T-helper 2 cell treated with Interferon-gamma antibody and Interleukin-4, amounts not matched to agents 5 μg/mL and 100 μg/mL, for 36 hours (primary cell): ENCODE measurements around the gene TSN.
"Not testable (repeated sequence)": the region's sequence is repeated elsewhere in the genome, so short reads cannot be mapped to it uniquely, and the experiment has no call there.

Experiments used
- DNase-seq: peaks from one replicate; pipeline ENCODE4 v3.0.0; 2021; ENCODE audit warnings: low spot score
- H3K27ac Mint-ChIP-seq: one replicate; pipeline ENCODE4 v1.8.0; 2021; ENCODE audit warnings: mild to moderate bottlenecking, mixed read lengths
- H3K27me3 Mint-ChIP-seq: one replicate; pipeline ENCODE4 v1.8.0; 2021; ENCODE audit warnings: low read depth, mixed read lengths
- H3K36me3 Mint-ChIP-seq: one replicate; pipeline ENCODE4 v1.8.0; 2021; ENCODE audit warnings: low read depth, mixed read lengths
- H3K4me1 Mint-ChIP-seq: one replicate; pipeline ENCODE4 v1.8.0; 2021; ENCODE audit warnings: low read depth, mixed read lengths
- H3K4me3 Mint-ChIP-seq: one replicate; pipeline ENCODE4 v1.8.0; 2022; ENCODE audit warnings: mild to moderate bottlenecking, moderate library complexity, mixed read lengths
- H3K9me3 Mint-ChIP-seq: one replicate; pipeline ENCODE4 v1.8.0; 2021; ENCODE audit warnings: mixed read lengths

TSN gene

GRCh38 chr2:121755237-121756111, at the start of gene TSN:
Gene TSN, plus strand, starts transcription at chr2:121755651. Its CDS starts 129 bp downstream, at chr2:121755780.
- DNase-seq = peak; percentile 97
- H3K36me3 Mint-ChIP-seq = peaks cover 8% of the 10 kb centered on the region
- H3K27ac Mint-ChIP-seq = peak within 1 kb of the TSS; percentile 93
- H3K4me3 Mint-ChIP-seq = peak within 1 kb of the TSS; percentile 91
- H3K9me3 Mint-ChIP-seq = no peaks in the 10 kb centered on the region
- peaks cover 13% of the 10 kb centered on the region for H3K4me1 Mint-ChIP-seq
- H3K27me3 Mint-ChIP-seq = no peaks in the 10 kb centered on the region

- Mint-ChIP-seq H3K9me3 (no peaks in the 10 kb centered on the region), H3K4me3 (no peak overlapping the region), H3K4me1 (peaks cover 16% of the 10 kb centered on the region), H3K27ac (no peak overlapping the region), H3K27me3 (no peaks in the 10 kb centered on the region), H3K36me3 (no peaks in the 10 kb centered on the region)
- no peak for DNase-seq
These were observed 49.5 kb upstream of the TSN start for GRCh38 chr2:121705958-121706357.

- no peak for DNase-seq
- H3K4me1 Mint-ChIP-seq = peaks cover 3% of the 10 kb centered on the region
- H3K9me3 Mint-ChIP-seq = no peaks in the 10 kb centered on the region
- no peak overlapping the region for H3K27ac Mint-ChIP-seq
- no peak overlapping the region for H3K4me3 Mint-ChIP-seq
- no peaks in the 10 kb centered on the region for H3K27me3 Mint-ChIP-seq
- no peaks in the 10 kb centered on the region for H3K36me3 Mint-ChIP-seq
These were observed 48.0 kb upstream of the TSN start for GRCh38 chr2:121707344-121707919.

DNA sequence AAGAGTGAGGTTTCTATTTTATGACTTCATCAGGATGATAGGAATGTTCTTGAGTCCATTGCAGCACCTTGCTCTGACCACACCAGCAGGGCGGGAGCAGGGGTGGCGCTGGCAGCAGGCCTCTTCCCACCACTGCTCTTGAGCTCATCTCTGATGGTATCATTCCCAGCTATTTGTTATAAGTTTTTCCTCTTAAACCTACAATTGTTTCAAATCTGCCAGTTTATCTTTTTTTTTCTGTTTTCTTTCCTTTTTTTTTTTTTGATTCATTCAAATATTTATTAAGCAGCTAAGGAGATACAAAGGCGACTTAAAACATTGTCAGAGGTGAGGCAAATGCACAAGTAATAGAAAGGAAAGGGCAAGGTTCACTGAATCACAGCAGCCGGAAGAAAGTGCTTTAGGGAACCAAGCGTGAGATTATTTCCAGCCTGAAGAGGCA, 47.5 kb upstream of the TSN start:
- Mint-ChIP-seq H3K4me3 (no peak overlapping the region), H3K27me3 (no peaks in the 10 kb centered on the region)

GRCh38 chr2:121709776-121710469, 45.5 kb upstream of the TSN start:
- Mint-ChIP-seq H3K27ac (no peak overlapping the region), H3K4me3 (no peak overlapping the region), H3K36me3 (no peaks in the 10 kb centered on the region), H3K4me1 (no peaks in the 10 kb centered on the region), H3K27me3 (no peaks in the 10 kb centered on the region), H3K9me3 (no peaks in the 10 kb centered on the region)
- DNase-seq = no peak

More for the DNA sequence above, 47.5 kb upstream of the TSN start:
- Mint-ChIP-seq H3K9me3 (no peaks in the 10 kb centered on the region), H3K36me3 (no peaks in the 10 kb centered on the region), H3K27ac (no peak overlapping the region), H3K4me1 (no peaks in the 10 kb centered on the region)
- DNase-seq = no peak

- no peaks in the 10 kb centered on the region for H3K36me3 Mint-ChIP-seq
- H3K27ac Mint-ChIP-seq = no peak overlapping the region
- H3K9me3 Mint-ChIP-seq = no peaks in the 10 kb centered on the region
- no peak overlapping the region for H3K4me3 Mint-ChIP-seq
- H3K4me1 Mint-ChIP-seq = no peaks in the 10 kb centered on the region
- no peak for DNase-seq
- no peaks in the 10 kb centered on the region for H3K27me3 Mint-ChIP-seq
These were observed 44.8 kb upstream of the TSN start for GRCh38 chr2:121710470-121711170.

DNA sequence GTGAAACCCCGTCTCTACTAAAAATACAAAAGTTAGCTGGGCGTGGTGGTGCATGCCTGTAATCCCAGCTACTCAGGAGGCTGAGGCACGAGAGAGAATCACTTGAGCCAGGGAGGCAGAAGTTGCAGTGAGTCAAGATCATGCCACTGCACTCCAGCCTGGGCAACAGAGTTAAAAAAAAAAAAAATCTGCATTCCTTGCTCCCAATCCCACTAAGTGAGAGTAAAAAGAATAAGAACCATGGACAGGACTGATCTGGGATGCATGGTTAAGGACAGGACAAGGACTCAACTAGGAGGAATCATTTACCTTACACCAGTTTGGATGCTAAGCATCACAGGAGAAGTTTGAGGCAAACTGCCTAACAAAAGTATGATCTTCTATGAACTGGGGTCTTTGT, 44.0 kb upstream of the TSN start:
- not testable (repeated sequence) for H3K4me3 Mint-ChIP-seq, H3K36me3 Mint-ChIP-seq, H3K27ac Mint-ChIP-seq, H3K27me3 Mint-ChIP-seq, H3K4me1 Mint-ChIP-seq, H3K9me3 Mint-ChIP-seq, DNase-seq

DNA sequence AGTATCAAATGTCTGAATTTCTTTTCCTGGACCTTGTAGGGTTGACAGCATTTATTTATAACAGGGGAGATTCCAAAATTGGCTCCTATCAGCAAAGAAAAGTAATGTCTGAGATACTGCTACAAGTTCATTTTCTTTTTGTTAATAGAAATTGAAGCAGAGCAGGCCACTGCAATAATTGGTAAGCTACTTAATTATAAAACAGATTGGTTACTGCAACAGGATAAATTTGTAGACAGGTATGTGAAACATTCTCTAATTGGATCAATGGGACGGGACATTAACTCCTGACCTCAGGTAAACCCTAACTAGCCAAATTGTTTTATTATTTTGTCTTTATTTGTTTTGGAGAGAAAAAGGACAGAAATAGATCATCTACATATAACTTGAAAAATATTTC, 39.3 kb upstream of the TSN start:
- Mint-ChIP-seq H3K27ac (no peak overlapping the region), H3K36me3 (no peaks in the 10 kb centered on the region), H3K4me3 (no peak overlapping the region), H3K9me3 (no peaks in the 10 kb centered on the region), H3K27me3 (no peaks in the 10 kb centered on the region), H3K4me1 (peaks cover 2% of the 10 kb centered on the region)
- no peak for DNase-seq

DNA sequence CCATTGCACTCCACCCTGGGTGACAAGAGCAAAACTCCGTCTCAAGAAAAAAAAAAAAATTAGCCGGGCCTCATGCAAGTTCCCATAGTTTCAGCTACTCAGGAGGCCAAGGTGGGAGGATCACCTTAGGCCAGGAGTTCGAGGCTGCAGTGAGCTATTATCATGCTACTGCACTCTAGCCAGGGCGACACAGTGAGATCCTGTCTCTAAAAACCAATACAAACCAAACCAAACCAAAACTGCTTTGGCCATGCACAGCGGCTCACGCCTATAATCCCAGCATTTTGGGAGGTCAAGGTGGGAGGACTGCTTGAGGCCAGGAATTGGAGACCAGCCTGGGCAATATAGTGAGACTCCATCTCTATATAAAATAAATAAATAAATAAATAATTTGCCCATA, 37.9 kb upstream of the TSN start:
- Mint-ChIP-seq H3K27ac (no peak overlapping the region), H3K27me3 (no peaks in the 10 kb centered on the region), H3K4me3 (no peak overlapping the region), H3K4me1 (peaks cover 9% of the 10 kb centered on the region), H3K9me3 (no peaks in the 10 kb centered on the region), H3K36me3 (no peaks in the 10 kb centered on the region)
- DNase-seq = no peak

GRCh38 chr2:121721926-121722325, 33.5 kb upstream of the TSN start:
- Mint-ChIP-seq H3K36me3 (peaks cover 1% of the 10 kb centered on the region), H3K9me3 (no peaks in the 10 kb centered on the region), H3K27me3 (no peaks in the 10 kb centered on the region), H3K27ac (peak overlapping the region; percentile 59), H3K4me3 (peak overlapping the region; percentile 1), H3K4me1 (peaks cover 18% of the 10 kb centered on the region)
- DNase-seq = no peak

- peak; percentile 59 for DNase-seq
- Mint-ChIP-seq H3K27me3 (no peaks in the 10 kb centered on the region), H3K36me3 (peaks cover 5% of the 10 kb centered on the region), H3K4me3 (peak overlapping the region; percentile 1), H3K4me1 (peaks cover 18% of the 10 kb centered on the region), H3K9me3 (no peaks in the 10 kb centered on the region), H3K27ac (peak overlapping the region; percentile 59)
These were observed 33.0 kb upstream of the TSN start for GRCh38 chr2:121722479-121722878.

DNA sequence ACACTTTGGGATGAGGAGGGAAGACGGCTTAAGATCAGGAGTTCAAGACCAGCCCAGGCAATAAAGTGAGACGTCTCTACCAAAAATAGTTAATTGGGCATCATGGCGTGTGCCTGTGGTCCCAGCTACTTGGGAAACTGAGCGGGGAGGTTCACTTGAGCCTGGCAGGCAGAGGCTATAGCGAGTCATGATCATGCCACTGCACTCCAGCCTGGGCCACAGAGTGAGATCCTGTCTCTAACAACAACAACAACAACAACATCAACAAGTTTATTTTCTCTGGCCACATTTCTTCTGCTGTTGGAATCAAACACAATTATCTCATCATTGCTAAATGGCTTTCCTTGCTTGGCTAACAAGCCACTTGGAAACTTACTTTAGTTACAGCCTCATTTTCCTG, 32.1 kb upstream of the TSN start:
- Mint-ChIP-seq H3K9me3 (no peaks in the 10 kb centered on the region), H3K36me3 (peaks cover 13% of the 10 kb centered on the region), H3K4me1 (peaks cover 18% of the 10 kb centered on the region), H3K27me3 (no peaks in the 10 kb centered on the region), H3K27ac (no peak overlapping the region), H3K4me3 (no peak overlapping the region)
- no peak for DNase-seq

GRCh38 chr2:121727332-121727731, 28.1 kb upstream of the TSN start:
- no peak overlapping the region for H3K4me3 Mint-ChIP-seq
- H3K36me3 Mint-ChIP-seq = peaks cover 45% of the 10 kb centered on the region
- H3K27me3 Mint-ChIP-seq = no peaks in the 10 kb centered on the region
- H3K27ac Mint-ChIP-seq = no peak overlapping the region
- no peaks in the 10 kb centered on the region for H3K9me3 Mint-ChIP-seq
- peaks cover 20% of the 10 kb centered on the region for H3K4me1 Mint-ChIP-seq
- DNase-seq = no peak

- H3K4me1 Mint-ChIP-seq = peaks cover 15% of the 10 kb centered on the region
- H3K27me3 Mint-ChIP-seq = no peaks in the 10 kb centered on the region
- H3K4me3 Mint-ChIP-seq = no peak overlapping the region
- no peak overlapping the region for H3K27ac Mint-ChIP-seq
- H3K9me3 Mint-ChIP-seq = no peaks in the 10 kb centered on the region
- peaks cover 47% of the 10 kb centered on the region for H3K36me3 Mint-ChIP-seq
- DNase-seq = no peak
These were observed 27.5 kb upstream of the TSN start for GRCh38 chr2:121727950-121728349.
